ENCODE results near the gene HNRNPA1L2.

Gene HNRNPA1L2

DNA sequence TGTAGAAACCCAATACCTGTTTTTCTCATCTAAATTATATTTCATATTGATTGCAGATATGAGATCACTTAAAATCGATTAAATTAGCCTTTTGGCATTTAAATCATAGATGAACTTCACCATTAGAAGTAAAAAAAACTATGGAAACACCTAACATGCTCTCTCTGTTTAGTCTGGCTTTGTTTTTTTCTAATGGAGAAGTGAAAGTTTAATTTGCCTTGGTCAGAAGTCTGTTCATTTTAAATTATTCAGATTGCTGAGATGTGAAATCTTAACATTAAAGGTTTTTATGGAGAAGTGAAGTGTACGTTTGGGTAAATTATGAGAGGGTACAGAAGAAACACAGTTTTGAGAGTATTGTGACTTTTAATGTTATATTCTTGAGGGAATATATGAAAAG, 17.1 kb downstream of the HNRNPA1L2 start (continued):
- TF ChIP-seq ZNF112 (tag by site-specific recombination; IDR thresholded peaks at IDR 0.05) (no peak), ZEB2 (tag by site-specific recombination; IDR thresholded peaks at IDR 0.05) (no peak), MYNN (tag by site-specific recombination; IDR thresholded peaks at IDR 0.05; ENCODE audit: borderline replicate concordance) (no peak), ZNF16 (tag by site-specific recombination; IDR thresholded peaks at IDR 0.05; ENCODE audit: low read depth) (no peak), ZNF146 (tag by site-specific recombination; IDR thresholded peaks at IDR 0.05) (no peak), ZNF837 (tag by site-specific recombination; IDR thresholded peaks at IDR 0.05) (no peak), ZBTB7A (tag by site-specific recombination; IDR thresholded peaks at IDR 0.05; ENCODE audit: low read depth) (no peak), ZNF596 (tag by site-specific recombination; IDR thresholded peaks at IDR 0.05) (no peak), ZNF2 (tag by site-specific recombination; IDR thresholded peaks at IDR 0.05) (no peak)
- TF ChIP-seq, protein P1, sequence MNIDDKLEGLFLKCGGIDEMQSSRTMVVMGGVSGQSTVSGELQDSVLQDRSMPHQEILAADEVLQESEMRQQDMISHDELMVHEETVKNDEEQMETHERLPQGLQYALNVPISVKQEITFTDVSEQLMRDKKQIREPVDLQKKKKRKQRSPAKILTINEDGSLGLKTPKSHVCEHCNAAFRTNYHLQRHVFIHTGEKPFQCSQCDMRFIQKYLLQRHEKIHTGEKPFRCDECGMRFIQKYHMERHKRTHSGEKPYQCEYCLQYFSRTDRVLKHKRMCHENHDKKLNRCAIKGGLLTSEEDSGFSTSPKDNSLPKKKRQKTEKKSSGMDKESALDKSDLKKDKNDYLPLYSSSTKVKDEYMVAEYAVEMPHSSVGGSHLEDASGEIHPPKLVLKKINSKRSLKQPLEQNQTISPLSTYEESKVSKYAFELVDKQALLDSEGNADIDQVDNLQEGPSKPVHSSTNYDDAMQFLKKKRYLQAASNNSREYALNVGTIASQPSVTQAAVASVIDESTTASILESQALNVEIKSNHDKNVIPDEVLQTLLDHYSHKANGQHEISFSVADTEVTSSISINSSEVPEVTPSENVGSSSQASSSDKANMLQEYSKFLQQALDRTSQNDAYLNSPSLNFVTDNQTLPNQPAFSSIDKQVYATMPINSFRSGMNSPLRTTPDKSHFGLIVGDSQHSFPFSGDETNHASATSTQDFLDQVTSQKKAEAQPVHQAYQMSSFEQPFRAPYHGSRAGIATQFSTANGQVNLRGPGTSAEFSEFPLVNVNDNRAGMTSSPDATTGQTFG (tag by site-specific recombination; IDR thresholded peaks at IDR 0.05; ENCODE audit: borderline replicate concordance) = no peak

DNA sequence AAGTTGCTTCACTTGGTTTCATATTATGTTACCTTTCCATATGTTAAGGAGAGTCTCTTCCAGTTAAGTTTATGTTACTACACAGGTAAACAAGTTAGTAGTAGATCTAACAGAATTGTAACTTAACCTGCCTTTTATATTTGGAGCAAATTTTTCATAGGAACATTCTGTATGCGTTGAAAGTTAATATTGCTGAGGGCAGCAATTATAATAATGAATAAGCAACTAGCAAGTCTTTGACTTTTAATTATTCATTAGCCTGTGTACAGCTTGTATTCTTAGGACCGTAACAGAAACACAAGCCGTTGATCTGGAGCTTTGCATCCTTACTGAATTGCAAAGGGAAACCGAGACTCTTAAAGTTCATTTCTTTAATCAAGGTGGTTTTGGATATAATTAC, 22.0 kb downstream of the HNRNPA1L2 start:
- CTCF ChIA-PET = interaction anchor here (0.7 to 2.9 kb wide), 6 partner anchors 11 to 304 kb away, joined by 3 to 26 read pairs (median 15); partner anchors contain the start of gene SUGT1
- POLR2A ChIA-PET = no interaction called here
- peaks cover 24 to 76% of the 10 kb centered on the region in 2 experiments for H3K36me3 ChIP-seq (ENCODE audit: control insufficient read depth in 2 of 2, insufficient read depth in 1 of 2, low read length in 2 of 2)
- no peaks in the 10 kb centered on the region for H3K4me1 ChIP-seq (ENCODE audit: control insufficient read depth, insufficient read depth, low read length)
- no peak overlapping the region for H3K4me3 ChIP-seq (ENCODE audit: low read depth, low read length)
- no peak overlapping the region for H3K27ac ChIP-seq (ENCODE audit: extremely low read depth, low read depth, low read length)
- H3K9me3 ChIP-seq (ENCODE audit: control insufficient read depth, insufficient read depth, low read depth, low read length) = no peaks in the 10 kb centered on the region
- TF ChIP-seq ZNF664 (tag by site-specific recombination; IDR thresholded peaks at IDR 0.05) (no peak), ZNF48 (tag by site-specific recombination; IDR thresholded peaks at IDR 0.05) (no peak)
- TF ChIP-seq, protein P2, sequence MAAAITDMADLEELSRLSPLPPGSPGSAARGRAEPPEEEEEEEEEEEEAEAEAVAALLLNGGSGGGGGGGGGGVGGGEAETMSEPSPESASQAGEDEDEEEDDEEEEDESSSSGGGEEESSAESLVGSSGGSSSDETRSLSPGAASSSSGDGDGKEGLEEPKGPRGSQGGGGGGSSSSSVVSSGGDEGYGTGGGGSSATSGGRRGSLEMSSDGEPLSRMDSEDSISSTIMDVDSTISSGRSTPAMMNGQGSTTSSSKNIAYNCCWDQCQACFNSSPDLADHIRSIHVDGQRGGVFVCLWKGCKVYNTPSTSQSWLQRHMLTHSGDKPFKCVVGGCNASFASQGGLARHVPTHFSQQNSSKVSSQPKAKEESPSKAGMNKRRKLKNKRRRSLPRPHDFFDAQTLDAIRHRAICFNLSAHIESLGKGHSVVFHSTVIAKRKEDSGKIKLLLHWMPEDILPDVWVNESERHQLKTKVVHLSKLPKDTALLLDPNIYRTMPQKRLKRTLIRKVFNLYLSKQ (tag by site-specific recombination; IDR thresholded peaks at IDR 0.05; ENCODE audit: borderline replicate concordance) = no peak
- TF ChIP-seq, protein P3, sequence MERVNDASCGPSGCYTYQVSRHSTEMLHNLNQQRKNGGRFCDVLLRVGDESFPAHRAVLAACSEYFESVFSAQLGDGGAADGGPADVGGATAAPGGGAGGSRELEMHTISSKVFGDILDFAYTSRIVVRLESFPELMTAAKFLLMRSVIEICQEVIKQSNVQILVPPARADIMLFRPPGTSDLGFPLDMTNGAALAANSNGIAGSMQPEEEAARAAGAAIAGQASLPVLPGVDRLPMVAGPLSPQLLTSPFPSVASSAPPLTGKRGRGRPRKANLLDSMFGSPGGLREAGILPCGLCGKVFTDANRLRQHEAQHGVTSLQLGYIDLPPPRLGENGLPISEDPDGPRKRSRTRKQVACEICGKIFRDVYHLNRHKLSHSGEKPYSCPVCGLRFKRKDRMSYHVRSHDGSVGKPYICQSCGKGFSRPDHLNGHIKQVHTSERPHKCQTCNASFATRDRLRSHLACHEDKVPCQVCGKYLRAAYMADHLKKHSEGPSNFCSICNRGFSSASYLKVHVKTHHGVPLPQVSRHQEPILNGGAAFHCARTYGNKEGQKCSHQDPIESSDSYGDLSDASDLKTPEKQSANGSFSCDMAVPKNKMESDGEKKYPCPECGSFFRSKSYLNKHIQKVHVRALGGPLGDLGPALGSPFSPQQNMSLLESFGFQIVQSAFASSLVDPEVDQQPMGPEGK (tag by site-specific recombination; IDR thresholded peaks at IDR 0.05) = no peak
- TF ChIP-seq, protein P4, sequence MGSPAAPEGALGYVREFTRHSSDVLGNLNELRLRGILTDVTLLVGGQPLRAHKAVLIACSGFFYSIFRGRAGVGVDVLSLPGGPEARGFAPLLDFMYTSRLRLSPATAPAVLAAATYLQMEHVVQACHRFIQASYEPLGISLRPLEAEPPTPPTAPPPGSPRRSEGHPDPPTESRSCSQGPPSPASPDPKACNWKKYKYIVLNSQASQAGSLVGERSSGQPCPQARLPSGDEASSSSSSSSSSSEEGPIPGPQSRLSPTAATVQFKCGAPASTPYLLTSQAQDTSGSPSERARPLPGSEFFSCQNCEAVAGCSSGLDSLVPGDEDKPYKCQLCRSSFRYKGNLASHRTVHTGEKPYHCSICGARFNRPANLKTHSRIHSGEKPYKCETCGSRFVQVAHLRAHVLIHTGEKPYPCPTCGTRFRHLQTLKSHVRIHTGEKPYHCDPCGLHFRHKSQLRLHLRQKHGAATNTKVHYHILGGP (tag by site-specific recombination; IDR thresholded peaks at IDR 0.05) = no peak

DNA sequence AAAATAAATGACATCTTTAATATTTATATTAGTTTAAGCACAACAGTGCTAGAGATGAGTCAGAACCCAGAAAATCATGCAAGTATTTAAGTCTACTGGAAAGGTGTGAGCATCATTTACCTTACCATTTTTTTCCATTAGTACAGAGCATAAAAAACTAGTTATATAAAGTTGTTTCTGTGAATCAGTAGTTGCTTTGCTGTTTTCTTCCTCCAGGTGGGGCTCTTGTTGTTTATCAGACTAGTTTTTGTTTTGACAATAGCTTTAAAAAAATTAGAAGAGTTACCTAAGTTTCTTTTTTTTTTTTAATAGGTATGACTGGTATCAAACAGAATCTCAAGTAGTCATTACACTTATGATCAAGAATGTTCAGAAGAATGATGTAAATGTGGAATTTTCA, 23.1 kb downstream of the HNRNPA1L2 start:
- Histone ChIP-seq H3K36me3 (ENCODE audit: control insufficient read depth in 2 of 2, insufficient read depth in 1 of 2, low read length in 2 of 2) (peaks cover 25 to 75% of the 10 kb centered on the region in 2 experiments), H3K9me3 (ENCODE audit: control insufficient read depth, insufficient read depth, low read depth, low read length) (no peaks in the 10 kb centered on the region), H3K4me3 (ENCODE audit: low read depth, low read length) (no peak overlapping the region), H3K27ac (ENCODE audit: extremely low read depth, low read depth, low read length) (no peak overlapping the region), H3K4me1 (ENCODE audit: control insufficient read depth, insufficient read depth, low read length) (no peaks in the 10 kb centered on the region)
- TF ChIP-seq ZNF654 (tag by site-specific recombination; IDR thresholded peaks at IDR 0.05; ENCODE audit: low read depth) (peak; percentile 29), ZNF561 (tag by site-specific recombination; IDR thresholded peaks at IDR 0.05; ENCODE audit: borderline replicate concordance) (no peak)
- POLR2A ChIA-PET = interaction anchor here (0.6 to 1.4 kb wide), 2 partner anchors 13 to 209 kb away, joined by 3 to 9 read pairs; partner anchors contain the start of gene SUGT1
- CTCF ChIA-PET = interaction anchor here (0.6 to 2.9 kb wide), 16 partner anchors 8 to 536 kb away, joined by 3 to 26 read pairs (median 4); partner anchors contain the start of gene SUGT1
